Measurements from ENCODE around the gene GIT2. TPM values are rescaled to one million over a fixed set of nuclear protein-coding genes. Genes with fewer than 3 reads are reported as not detected.

The GIT2 gene
- total and polyA plus RNA-seq, 10 donors: 26.5 to 169 (median 121) TPM

DNA sequence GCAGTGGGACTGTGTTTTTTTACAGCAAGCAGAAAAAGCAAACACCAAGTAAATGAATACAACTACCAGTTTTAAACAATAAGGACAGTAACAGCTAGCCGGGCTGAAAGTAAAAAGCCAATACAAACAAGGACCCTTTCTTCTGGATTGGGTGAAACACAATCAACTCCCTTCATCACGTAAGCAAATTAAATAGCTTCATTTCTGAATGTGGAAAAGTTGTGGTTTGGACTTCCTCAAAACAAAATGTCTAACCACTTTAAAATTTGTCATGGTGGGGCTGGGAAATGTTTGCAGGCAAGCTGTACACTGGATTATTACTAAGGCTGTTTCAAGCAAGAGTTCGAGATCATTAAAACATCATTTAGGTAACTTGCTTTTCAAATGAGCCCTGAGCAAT lies 48.6 kb downstream of the GIT2 start:
- H3K36me3 ChIP-seq: peaks cover 4 to 100% (median 56%) of the 10 kb centered on the region in 6 donors
- H3K4me1 ChIP-seq: peaks cover 25 to 75% (median 57%) of the 10 kb centered on the region in 6 donors
- peak overlapping the region; percentile 37 to 76 (median 63) for H3K27ac ChIP-seq
- TF ChIP-seq POLR2A (IDR thresholded peaks at IDR 0.05) (no peak), CTCF (IDR thresholded peaks at IDR 0.05 in 8 of 11, conservative IDR thresholded peaks at IDR 0.05 in 3 of 11) (no peak), POLR2AphosphoS5 (IDR thresholded peaks at IDR 0.05) (no peak)
- intact Hi-C loops (cut with DNase I; ENCODE audit: low total_unique reads): no loop called here
- 22 to 39% (median 35%) methylated on average over 3 of the region's 3 CpGs for WGBS, 5 donors
- H3K4me3 ChIP-seq: no peak overlapping the region
- no peaks in the 10 kb centered on the region for H3K27me3 ChIP-seq (replicated peaks in 1 of 7)
- DNase-seq: no peak
- H3K9me3 ChIP-seq: no peaks in the 10 kb centered on the region

GRCh38 chr12:109946913-109947312 lies 49.3 kb downstream of the GIT2 start:
- intact Hi-C loops (cut with DNase I; ENCODE audit: low total_unique reads): no loop called here
- peaks cover 25 to 70% (median 54%) of the 10 kb centered on the region in 6 donors for H3K4me1 ChIP-seq
- H3K36me3 ChIP-seq: peaks cover 4 to 100% (median 52%) of the 10 kb centered on the region in 6 donors
- no peak for DNase-seq
- peak overlapping the region; percentile 37 to 76 (median 63) for H3K27ac ChIP-seq
- H3K4me3 ChIP-seq: no peak overlapping the region
- 87 to 94% (median 91%) methylated on average over 9 of the region's 9 CpGs for WGBS, 5 donors
- no peaks in the 10 kb centered on the region for H3K9me3 ChIP-seq
- H3K27me3 ChIP-seq (replicated peaks in 1 of 7): no peaks in the 10 kb centered on the region
- no peak for TF ChIP-seq POLR2AphosphoS5 (IDR thresholded peaks at IDR 0.05)
- TF ChIP-seq CTCF (IDR thresholded peaks at IDR 0.05 in 8 of 11, conservative IDR thresholded peaks at IDR 0.05 in 3 of 11): no peak
- no peak for TF ChIP-seq POLR2A (IDR thresholded peaks at IDR 0.05)

DNA sequence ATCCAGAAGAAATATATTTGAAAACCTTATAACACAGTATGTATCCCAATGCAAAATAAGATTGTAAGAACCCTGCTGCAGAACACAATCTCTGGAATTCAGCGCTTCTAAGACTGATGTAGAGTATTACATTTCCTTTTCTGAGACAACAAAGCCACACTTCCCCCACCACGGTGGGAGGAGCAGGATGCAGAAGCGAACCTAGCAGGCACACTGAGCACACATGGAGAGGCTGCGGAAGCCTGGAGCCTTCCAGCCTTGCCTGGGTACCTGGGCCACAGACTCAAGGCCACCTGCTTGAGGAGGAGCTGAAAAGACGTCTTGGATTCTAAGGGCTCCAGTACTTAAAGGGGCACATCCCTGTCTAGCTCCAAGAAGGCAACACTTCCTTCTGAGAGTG lies 49.7 kb downstream of the GIT2 start:
- Histone ChIP-seq H3K27me3 (replicated peaks in 1 of 7) (no peaks in the 10 kb centered on the region), H3K4me1 (peaks cover 25 to 70% (median 53%) of the 10 kb centered on the region in 6 donors), H3K9me3 (no peaks in the 10 kb centered on the region), H3K36me3 (peaks cover 4 to 100% (median 48%) of the 10 kb centered on the region in 6 donors), H3K27ac (peak overlapping the region in 7 of 8 donors; percentile 41 to 76 (median 64)), H3K4me3 (no peak overlapping the region)
- intact Hi-C loops (cut with DNase I; ENCODE audit: low total_unique reads): no loop called here
- no peak for DNase-seq
- TF ChIP-seq POLR2AphosphoS5 (IDR thresholded peaks at IDR 0.05) (peak in 2 of 3 donors; percentile 60 to 63), POLR2A (IDR thresholded peaks at IDR 0.05) (no peak), CTCF (IDR thresholded peaks at IDR 0.05 in 8 of 11, conservative IDR thresholded peaks at IDR 0.05 in 3 of 11) (no peak)
- WGBS, 5 donors: 11 to 26% (median 17%) methylated on average over 5 of the region's 5 CpGs

DNA sequence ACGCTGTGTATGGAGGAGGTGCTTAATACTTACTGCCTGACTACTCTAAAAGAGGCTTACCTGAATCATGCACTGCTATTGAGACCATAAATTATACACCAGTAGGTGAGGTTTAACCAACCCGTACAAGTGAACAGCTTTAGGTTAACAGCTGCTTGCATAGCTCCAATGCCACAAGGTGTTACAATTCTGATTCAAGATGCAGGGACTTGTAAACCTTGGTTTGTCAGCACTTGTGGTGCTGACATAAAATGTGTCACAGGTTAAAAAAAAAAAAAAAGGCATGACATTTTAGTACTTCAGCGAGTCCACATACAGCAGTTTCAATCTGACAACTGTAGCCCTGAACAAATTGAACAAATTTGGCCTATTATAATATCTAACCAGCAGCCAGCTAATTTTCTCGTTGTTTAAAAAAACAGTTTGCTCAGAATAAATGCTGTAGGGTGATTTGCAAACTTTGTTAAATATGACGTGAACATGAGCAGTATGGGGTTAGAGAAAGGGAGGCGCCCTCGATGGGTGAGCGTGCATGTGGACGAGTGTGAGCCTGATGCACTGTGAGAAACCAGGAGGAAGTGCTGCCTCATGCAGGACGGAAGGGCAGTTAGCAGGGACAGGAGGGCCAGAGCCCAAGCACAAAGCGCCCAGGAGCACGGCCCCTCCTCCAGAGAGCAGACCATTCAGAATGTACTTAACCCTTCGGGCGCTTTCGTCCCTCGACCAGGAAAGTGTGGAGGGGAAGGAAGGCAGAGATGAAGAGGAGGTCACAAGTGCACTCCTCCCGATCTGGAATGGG lies 51.4 kb downstream of the GIT2 start:
- H3K27ac ChIP-seq: peak overlapping the region in 6 of 8 donors; percentile 43 to 71 (median 64)

More for the DNA sequence above, 51.4 kb downstream of the GIT2 start:
- peak; percentile 57 to 77 (median 69) for TF ChIP-seq POLR2AphosphoS5 (IDR thresholded peaks at IDR 0.05)
- no peak for TF ChIP-seq POLR2A (IDR thresholded peaks at IDR 0.05)
- H3K36me3 ChIP-seq: peaks cover 0 to 100% (median 31%) of the 10 kb centered on the region in 6 donors
- no peak for DNase-seq
- peaks cover 25 to 68% (median 53%) of the 10 kb centered on the region in 6 donors for H3K4me1 ChIP-seq
- 43 to 66% (median 48%) methylated on average over 17 of the region's 17 CpGs for WGBS, 5 donors
- intact Hi-C loops (cut with DNase I; ENCODE audit: low total_unique reads): no loop called here
- H3K27me3 ChIP-seq (replicated peaks in 1 of 7): no peaks in the 10 kb centered on the region
- no peaks in the 10 kb centered on the region for H3K9me3 ChIP-seq
- no peak overlapping the region for H3K4me3 ChIP-seq

Data from spleen (tissue), 11 donors.